ENCODE measurements around the gene EIF2B4. TPM values are rescaled to one million over a fixed set of nuclear protein-coding genes. Genes with fewer than 3 reads are reported as not detected.
"Not testable (repeated sequence)": the region's sequence is repeated elsewhere in the genome, so short reads cannot be mapped to it uniquely, and the experiment has no call there.

Gene EIF2B4
- total RNA-seq, 1 donor from 2014 or later, result 34.8 TPM

GRCh38 chr2:27322766-27323595 is 47.2 kb downstream of the EIF2B4 start, which contains the start of gene MPV17:
MPV17 (minus strand) TSS chr2:27323097; CDS start chr2:27322517, 580 bp downstream.
- Histone ChIP-seq H3K27me3 (no peaks in the 10 kb centered on the region), H3K36me3 (peaks cover 17 to 20% of the 10 kb centered on the region in 2 donors), H3K4me1 (peaks cover 0 to 14% of the 10 kb centered on the region in 2 donors), H3K4me3 (peak within 1 kb of the TSS; percentile 65 to 77), H3K27ac (peak within 1 kb of the TSS; percentile 90), H3K9me3 (no peaks in the 10 kb centered on the region)
- intact Hi-C loops (cut with DNase I), result loop anchor here (2.0 kb wide), 3 partner anchors 34 to 106 kb away; partner anchors contain the start of genes EIF2B4, GTF3C2, NRBP1 and SNX17
- peak; percentile 74 to 93 for DNase-seq (ENCODE audit: low spot score in 2 of 2)
- TF ChIP-seq CTCF (IDR thresholded peaks at IDR 0.05), result no peak

GRCh38 chr2:27322301-27322765 is 47.8 kb downstream of the EIF2B4 start:
- Histone ChIP-seq H3K27me3 (no peaks in the 10 kb centered on the region), H3K9me3 (no peaks in the 10 kb centered on the region), H3K4me3 (peak overlapping the region; percentile 65 to 77), H3K4me1 (peaks cover 0 to 14% of the 10 kb centered on the region in 2 donors), H3K36me3 (peaks cover 10 to 15% of the 10 kb centered on the region in 2 donors), H3K27ac (peak overlapping the region; percentile 90)
- DNase-seq (ENCODE audit: low spot score in 2 of 2), result peak in 1 of 2 donors; percentile 70
- intact Hi-C loops (cut with DNase I), result loop anchor here (2.0 kb wide), 3 partner anchors 34 to 106 kb away; partner anchors contain the start of genes EIF2B4, GTF3C2, NRBP1 and SNX17
- no peak for TF ChIP-seq CTCF (IDR thresholded peaks at IDR 0.05)

- H3K4me3 ChIP-seq, result no peak overlapping the region
These were observed 49.1 kb downstream of the EIF2B4 start for GRCh38 chr2:27320958-27321543.

DNA sequence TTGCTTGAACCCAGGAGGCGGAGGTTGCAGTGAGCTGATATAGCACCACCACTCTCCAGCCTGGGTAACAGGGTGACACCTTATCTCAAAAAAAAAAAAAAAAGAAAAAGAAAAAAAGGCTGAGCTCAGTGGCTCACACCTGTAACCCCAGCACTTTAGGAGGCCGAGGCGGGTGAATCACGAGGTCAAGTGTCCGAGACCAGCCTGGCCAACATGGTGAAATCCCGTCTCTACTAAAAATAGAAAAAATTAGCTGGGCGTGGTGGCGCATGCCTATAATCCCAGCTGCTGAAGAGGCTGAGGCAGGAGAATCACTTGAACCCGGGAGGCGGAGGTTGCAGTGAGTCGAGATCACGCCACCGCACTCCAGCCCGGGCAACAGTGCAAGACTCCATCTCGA is 50.3 kb downstream of the EIF2B4 start:
- H3K36me3 ChIP-seq; H3K4me3 ChIP-seq; DNase-seq (ENCODE audit: low spot score in 2 of 2); H3K27ac ChIP-seq; intact Hi-C loops (cut with DNase I); H3K9me3 ChIP-seq; H3K27me3 ChIP-seq: not testable (repeated sequence)
- H3K4me1 ChIP-seq, result peaks cover 0 to 14% of the 10 kb centered on the region in 2 donors

More at GRCh38 chr2:27320958-27321543, 49.1 kb downstream of the EIF2B4 start:
- Histone ChIP-seq H3K9me3 (no peaks in the 10 kb centered on the region), H3K36me3 (peaks cover 0 to 2% of the 10 kb centered on the region in 2 donors), H3K27ac (no peak overlapping the region), H3K4me1 (peaks cover 0 to 14% of the 10 kb centered on the region in 2 donors), H3K27me3 (no peaks in the 10 kb centered on the region)
- no peak for TF ChIP-seq CTCF (IDR thresholded peaks at IDR 0.05)
- DNase-seq (ENCODE audit: low spot score in 2 of 2), result peak in 1 of 2 donors; percentile 82
- intact Hi-C loops (cut with DNase I), result no loop called here

DNA sequence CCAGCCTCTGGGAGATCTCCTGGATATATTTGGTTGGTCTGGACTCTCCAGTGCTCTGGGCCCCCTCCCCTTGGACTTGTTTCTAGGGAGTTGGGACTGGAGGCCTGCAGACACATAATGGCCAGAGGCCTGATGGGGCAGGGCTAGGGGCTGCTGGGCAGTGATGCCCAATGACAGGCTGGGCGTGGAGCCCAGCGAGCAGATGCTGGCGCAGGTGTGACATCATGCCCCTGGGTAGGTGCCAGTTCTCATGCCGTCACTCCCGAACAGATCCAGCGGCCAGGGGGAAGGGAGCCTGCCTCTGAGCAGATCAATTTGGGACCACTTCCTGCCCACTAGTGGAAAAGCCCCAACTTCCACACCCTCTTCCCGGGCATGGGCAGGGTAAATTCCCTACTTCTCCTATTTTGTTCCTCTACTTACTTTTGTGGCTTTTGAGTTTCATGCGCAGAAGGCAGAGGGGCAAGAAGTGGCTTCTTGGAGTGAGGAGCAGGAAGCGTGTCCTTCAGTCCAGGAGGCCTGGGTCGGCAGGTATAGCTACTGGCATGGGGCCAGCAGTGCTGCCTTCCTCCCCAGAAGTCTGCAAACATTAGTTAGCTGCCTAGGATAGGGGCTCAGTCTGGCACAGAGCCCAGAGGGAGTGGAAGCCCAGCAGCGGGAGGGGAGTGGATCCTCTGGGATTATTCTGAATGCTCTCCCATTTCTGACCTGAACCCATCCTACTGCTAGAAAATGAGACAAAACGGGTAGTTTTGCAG is 53.3 kb downstream of the EIF2B4 start:
- Histone ChIP-seq H3K27me3 (no peaks in the 10 kb centered on the region), H3K4me1 (peaks cover 0 to under 1% of the 10 kb centered on the region in 2 donors), H3K9me3 (no peaks in the 10 kb centered on the region), H3K27ac (no peak overlapping the region), H3K4me3 (no peak overlapping the region), H3K36me3 (peaks cover 0 to 9% of the 10 kb centered on the region in 2 donors)
- no peak for DNase-seq (ENCODE audit: low spot score in 2 of 2)
- intact Hi-C loops (cut with DNase I), result no loop called here
- no peak for TF ChIP-seq CTCF (IDR thresholded peaks at IDR 0.05)
